Lower leg skin (tissue), 3 donors: ENCODE data around the gene STYXL2.

Experiments
- POLR2A ChIP-seq, 2 donors: fragments of 450-650 bp; IDR thresholded peaks; one replicate each; pipeline ENCODE4 v1.6.1; 2016 to 2017; ENCODE audit warnings: antibody characterized with exemption in 2 of 2, mild to moderate bottlenecking in 1 of 2, moderate library complexity in 1 of 2
- TF ChIP-seq, protein P1 (sequence below), 3 donors: fragments of 450-650 bp; IDR thresholded peaks; one replicate each; pipeline ENCODE4 v1.5.1; 2016; ENCODE audit warnings: antibody characterized with exemption in 3 of 3, mild to moderate bottlenecking in 3 of 3, moderate library complexity in 2 of 3

DNA sequence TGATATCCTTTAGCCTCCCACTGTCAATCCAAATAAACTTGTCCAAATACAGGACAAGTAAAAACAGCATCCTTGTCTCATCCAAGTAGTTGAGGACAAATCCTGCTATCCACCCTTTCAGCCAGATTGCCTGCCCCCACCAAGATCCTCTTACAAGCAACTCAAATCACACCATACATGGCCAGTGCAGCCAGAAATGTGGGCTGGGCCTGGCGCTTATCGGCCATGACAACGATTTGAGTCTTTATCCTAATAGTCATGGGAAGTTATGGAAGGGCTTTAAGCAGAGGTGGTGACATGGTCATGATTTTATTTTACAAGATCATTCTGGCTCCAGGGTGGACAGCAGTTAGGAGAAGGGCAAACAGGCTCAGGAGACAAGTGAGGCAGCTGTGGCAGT lies 10.0 kb upstream of the STYXL2 start:
- TF ChIP-seq, protein P1, sequence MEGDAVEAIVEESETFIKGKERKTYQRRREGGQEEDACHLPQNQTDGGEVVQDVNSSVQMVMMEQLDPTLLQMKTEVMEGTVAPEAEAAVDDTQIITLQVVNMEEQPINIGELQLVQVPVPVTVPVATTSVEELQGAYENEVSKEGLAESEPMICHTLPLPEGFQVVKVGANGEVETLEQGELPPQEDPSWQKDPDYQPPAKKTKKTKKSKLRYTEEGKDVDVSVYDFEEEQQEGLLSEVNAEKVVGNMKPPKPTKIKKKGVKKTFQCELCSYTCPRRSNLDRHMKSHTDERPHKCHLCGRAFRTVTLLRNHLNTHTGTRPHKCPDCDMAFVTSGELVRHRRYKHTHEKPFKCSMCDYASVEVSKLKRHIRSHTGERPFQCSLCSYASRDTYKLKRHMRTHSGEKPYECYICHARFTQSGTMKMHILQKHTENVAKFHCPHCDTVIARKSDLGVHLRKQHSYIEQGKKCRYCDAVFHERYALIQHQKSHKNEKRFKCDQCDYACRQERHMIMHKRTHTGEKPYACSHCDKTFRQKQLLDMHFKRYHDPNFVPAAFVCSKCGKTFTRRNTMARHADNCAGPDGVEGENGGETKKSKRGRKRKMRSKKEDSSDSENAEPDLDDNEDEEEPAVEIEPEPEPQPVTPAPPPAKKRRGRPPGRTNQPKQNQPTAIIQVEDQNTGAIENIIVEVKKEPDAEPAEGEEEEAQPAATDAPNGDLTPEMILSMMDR (IDR thresholded peaks at IDR 0.05) = no peak
- no peak for TF ChIP-seq POLR2A (IDR thresholded peaks at IDR 0.05)
